Fibroblast of gingiva (primary cell): Measurements from ENCODE around the gene DLGAP5.

Source experiments
- DNase-seq: peaks from one replicate; pipeline ENCODE4 v3.0.0-alpha.2; 2011; ENCODE audit warnings: low read depth

The DLGAP5 gene

DNA sequence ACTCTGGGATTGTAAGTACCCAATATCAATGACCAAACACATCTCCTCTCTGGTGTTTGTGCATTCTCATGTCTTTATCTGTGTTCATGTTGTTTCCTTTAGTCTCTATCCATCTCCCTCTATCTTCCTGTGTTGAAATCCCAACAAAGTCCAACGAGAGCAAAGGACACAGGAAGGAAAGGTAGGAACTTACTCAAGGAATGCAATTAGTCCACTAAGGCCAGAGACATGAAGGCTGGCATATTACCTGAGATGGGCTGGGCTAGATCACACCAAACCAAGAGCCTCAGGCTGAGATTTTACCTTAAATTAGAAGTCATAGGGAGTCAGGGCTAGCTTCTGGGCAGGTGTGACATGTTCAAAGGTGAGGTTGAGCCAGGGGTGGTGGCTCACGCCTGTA is 76.7 kb downstream of the DLGAP5 start:
- no peak for DNase-seq

GRCh38 chr14:55111122-55111708 is 80.2 kb downstream of the DLGAP5 start:
- DNase-seq, result no peak

DNA sequence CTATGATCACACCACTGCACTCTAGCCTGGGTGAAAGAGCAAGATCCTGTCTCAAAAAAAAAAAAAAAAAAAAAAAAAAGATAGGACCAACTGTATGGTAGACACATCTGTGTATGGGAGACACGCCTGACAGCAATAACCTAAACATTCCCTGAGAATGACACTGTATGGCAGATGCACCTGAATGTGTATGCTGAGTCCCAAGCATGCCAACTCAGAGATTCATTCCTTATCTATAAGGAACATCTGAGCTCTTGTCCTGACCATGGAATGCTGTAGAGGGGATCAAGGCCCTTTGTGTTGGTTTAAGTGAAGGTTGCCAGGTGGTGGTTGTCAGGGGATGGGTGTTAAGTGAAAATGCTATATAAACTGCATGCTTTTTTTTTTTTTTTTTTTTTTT is 81.5 kb downstream of the DLGAP5 start:
- DNase-seq, result no peak

DNA sequence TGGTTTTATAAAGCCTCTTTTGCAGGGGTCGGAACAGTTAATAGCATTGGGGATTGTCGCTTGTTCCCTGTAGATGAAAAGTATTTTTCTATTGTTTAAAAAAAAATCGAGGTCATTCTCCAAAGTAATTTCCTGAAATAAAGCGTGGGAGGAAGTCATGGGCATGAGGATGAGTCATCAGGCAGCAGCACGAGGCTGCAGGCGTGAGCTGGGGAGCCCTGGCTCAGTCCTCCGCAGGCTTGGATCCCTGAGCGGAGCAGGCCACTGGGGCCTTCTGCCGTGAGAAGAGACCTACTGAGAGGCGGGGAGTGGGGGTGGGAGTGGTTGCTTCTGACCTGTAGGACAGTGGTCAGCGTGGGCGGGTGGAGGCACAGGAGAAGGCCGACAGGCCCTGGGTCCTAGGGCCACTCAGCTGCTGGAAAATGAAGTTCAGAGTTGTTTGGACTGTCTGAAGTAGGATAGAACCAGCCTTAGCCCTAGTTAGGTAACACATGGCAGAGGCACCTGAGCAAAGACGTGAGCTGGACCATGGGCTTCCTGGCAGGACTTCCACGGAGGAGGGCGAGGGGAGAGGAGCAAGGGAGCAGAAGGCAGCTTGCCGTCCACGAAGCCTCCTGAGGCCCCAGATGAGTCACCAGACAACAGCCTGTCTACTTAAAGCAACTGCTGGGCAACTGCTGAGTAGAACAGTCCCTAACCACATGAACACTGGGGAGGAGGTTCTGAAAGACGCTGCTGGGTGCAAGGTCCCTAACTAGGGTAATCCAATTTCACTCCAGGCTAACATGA is 83.4 kb downstream of the DLGAP5 start:
- DNase-seq, result peak; percentile 96

GRCh38 chr14:55105991-55106390 is 85.4 kb downstream of the DLGAP5 start:
- no peak for DNase-seq

GRCh38 chr14:55103971-55104954 is 87.1 kb downstream of the DLGAP5 start:
- no peak for DNase-seq

DNA sequence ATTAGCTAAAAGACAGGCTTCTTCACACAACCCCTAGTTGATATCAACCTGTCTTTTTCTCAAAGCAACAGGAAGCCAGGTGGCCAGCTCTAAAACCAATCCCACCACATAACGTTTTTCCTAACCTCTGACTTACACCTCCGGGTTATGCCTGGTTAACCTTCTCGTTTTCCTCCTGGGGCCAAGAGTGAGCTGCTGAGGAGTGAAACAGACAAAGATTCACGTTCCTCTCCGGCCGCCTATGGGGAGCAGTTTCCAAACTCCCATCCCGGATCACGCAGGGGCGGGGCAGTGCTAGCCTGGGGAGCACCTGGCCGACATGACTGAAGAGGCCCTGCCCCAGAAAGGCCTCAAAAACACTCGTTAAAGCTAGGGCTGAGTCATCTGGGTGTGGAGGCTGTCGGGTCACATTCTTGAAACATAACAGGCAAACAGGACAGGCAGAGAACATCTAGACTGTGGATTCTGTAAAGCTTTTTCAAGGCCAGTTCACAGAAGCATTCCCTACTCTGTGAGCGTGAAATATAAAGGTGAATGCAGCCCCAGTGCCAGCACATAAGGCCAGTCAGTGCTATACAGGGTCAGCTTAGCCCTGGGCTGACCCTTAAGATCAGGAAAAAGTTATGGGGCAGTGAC is 88.3 kb downstream of the DLGAP5 start:
- DNase-seq, result peak; percentile 88

GRCh38 chr14:55102141-55102621 is 89.2 kb downstream of the DLGAP5 start:
- DNase-seq, result peak; percentile 100

- no peak for DNase-seq
Measured at GRCh38 chr14:55101698-55102097, 89.7 kb downstream of the DLGAP5 start.

- peak; percentile 95 for DNase-seq
Measured at GRCh38 chr14:55099756-55100155, 91.6 kb downstream of the DLGAP5 start.

- no peak for DNase-seq
Measured at GRCh38 chr14:55098561-55098898, 92.9 kb downstream of the DLGAP5 start.
